Neural progenitor cell (in vitro differentiated cells): ENCODE data around the gene MAP3K4.

Experiments used
- CTCF ChIP-seq: fragments of 200-600 bp; sonication (generic); IDR thresholded peaks from 2 replicates; pipeline ENCODE4 v1.5.1; 2017; ENCODE audit warnings: antibody characterized with exemption, mild to moderate bottlenecking
- EZH2 ChIP-seq: fragments of 200-600 bp; sonication (generic); IDR thresholded peaks from 2 replicates; pipeline ENCODE4 v1.6.1; 2017; ENCODE audit warnings: antibody characterized with exemption, mild to moderate bottlenecking, moderate library complexity
- EZH2phosphoT487 ChIP-seq: fragments of 200-600 bp; sonication (generic); IDR thresholded peaks from 2 replicates; pipeline ENCODE4 v1.6.1; 2017; ENCODE audit warnings: antibody characterized with exemption

- TF ChIP-seq CTCF (no peak), EZH2 (no peak), EZH2phosphoT487 (no peak)
Measured at GRCh38 chr6:160973311-160974250, 18.0 kb upstream of the MAP3K4 start.
